ENCODE measurements around the gene CEACAM8. TPM values are rescaled to one million over a fixed set of nuclear protein-coding genes. Genes with fewer than 3 reads are reported as not detected.

Gene CEACAM8
- total RNA-seq, 2 experiments from 2014 or later, result not detected

- H3K79me2 ChIP-seq (ENCODE audit: insufficient read depth, low read depth, low read length), result no peaks in the 10 kb centered on the region
- H3K4me3 ChIP-seq (ENCODE audit: low read depth, low read length, poor library complexity, severe bottlenecking), result no peak overlapping the region
- intact Hi-C loops (cut with micrococcal nuclease; ENCODE audit: unreplicated experiment), result no loop called here
- ChIA-PET CTCF (ENCODE audit: unreplicated experiment) (no interaction called here), POLR2A (no interaction called here)
- TF ChIP-seq, protein P1, sequence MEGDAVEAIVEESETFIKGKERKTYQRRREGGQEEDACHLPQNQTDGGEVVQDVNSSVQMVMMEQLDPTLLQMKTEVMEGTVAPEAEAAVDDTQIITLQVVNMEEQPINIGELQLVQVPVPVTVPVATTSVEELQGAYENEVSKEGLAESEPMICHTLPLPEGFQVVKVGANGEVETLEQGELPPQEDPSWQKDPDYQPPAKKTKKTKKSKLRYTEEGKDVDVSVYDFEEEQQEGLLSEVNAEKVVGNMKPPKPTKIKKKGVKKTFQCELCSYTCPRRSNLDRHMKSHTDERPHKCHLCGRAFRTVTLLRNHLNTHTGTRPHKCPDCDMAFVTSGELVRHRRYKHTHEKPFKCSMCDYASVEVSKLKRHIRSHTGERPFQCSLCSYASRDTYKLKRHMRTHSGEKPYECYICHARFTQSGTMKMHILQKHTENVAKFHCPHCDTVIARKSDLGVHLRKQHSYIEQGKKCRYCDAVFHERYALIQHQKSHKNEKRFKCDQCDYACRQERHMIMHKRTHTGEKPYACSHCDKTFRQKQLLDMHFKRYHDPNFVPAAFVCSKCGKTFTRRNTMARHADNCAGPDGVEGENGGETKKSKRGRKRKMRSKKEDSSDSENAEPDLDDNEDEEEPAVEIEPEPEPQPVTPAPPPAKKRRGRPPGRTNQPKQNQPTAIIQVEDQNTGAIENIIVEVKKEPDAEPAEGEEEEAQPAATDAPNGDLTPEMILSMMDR (conservative IDR thresholded peaks at IDR 0.05; ENCODE audit: low read length), result no peak
- TF ChIP-seq EZH2phosphoT487 (IDR thresholded peaks at IDR 0.05; ENCODE audit: borderline replicate concordance, low read depth, low read length), result no peak
- no peaks in the 10 kb centered on the region for H3K4me1 ChIP-seq (ENCODE audit: insufficient read depth, low read length, poor library complexity, severe bottlenecking)
- no peaks in the 10 kb centered on the region for H3K9me3 ChIP-seq (ENCODE audit: low read length)
- no peak for DNase-seq (ENCODE audit: low spot score)
- H4K20me1 ChIP-seq (ENCODE audit: insufficient read depth, low read length), result no peaks in the 10 kb centered on the region
- H3K27ac ChIP-seq (ENCODE audit: low read depth, low read length, poor library complexity, severe bottlenecking), result no peak overlapping the region
- no peak overlapping the region for H2AFZ ChIP-seq (ENCODE audit: low read length)
- H3K9me2 ChIP-seq (ENCODE audit: insufficient read depth, low read length), result no peaks in the 10 kb centered on the region
- H3K36me3 ChIP-seq (ENCODE audit: insufficient read depth, low read length), result no peaks in the 10 kb centered on the region
- no peak overlapping the region for H3K4me2 ChIP-seq (ENCODE audit: low read length)
- BruUV-seq (replicated peaks), result no TSS peak
These were observed 23.6 kb downstream of the CEACAM8 start for GRCh38 chr19:42571116-42571515.

DNA sequence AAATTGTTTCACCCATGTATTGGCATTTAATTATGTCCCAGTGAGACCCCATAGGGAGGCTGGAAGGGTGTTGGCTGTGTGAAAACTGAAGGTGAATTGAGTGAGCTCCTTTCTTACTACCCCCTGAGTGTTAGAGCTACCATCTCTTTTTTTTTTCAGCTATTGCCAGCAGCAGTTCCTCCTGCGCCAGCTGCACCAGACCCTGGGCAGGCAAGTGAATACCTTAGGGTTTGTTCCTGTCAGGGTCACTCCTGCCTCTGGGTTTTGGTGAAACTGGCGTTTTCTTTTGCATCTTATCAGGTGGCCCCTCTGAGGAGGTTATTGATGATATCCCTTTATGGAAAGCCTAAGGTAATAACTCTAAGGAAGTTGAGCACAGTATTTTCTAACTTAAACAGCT lies 25.5 kb downstream of the CEACAM8 start:
- BruUV-seq (replicated peaks), result no TSS peak
- Histone ChIP-seq H3K79me2 (ENCODE audit: insufficient read depth, low read depth, low read length) (no peaks in the 10 kb centered on the region), H3K4me3 (ENCODE audit: low read depth, low read length, poor library complexity, severe bottlenecking) (no peak overlapping the region), H3K4me2 (ENCODE audit: low read length) (no peak overlapping the region), H2AFZ (ENCODE audit: low read length) (no peak overlapping the region), H3K36me3 (ENCODE audit: insufficient read depth, low read length) (no peaks in the 10 kb centered on the region), H3K9me3 (ENCODE audit: low read length) (no peaks in the 10 kb centered on the region), H3K27ac (ENCODE audit: low read depth, low read length, poor library complexity, severe bottlenecking) (no peak overlapping the region), H4K20me1 (ENCODE audit: insufficient read depth, low read length) (no peaks in the 10 kb centered on the region), H3K9me2 (ENCODE audit: insufficient read depth, low read length) (no peaks in the 10 kb centered on the region), H3K4me1 (ENCODE audit: insufficient read depth, low read length, poor library complexity, severe bottlenecking) (no peaks in the 10 kb centered on the region)
- ChIA-PET POLR2A (interaction anchor here (0.7 kb wide), 1 partner anchor 23 kb away, joined by 3 read pairs; no protein-coding TSS in a partner anchor), CTCF (ENCODE audit: unreplicated experiment) (no interaction called here)
- TF ChIP-seq, protein P1 (conservative IDR thresholded peaks at IDR 0.05; ENCODE audit: low read length), result no peak
- no peak for TF ChIP-seq EZH2phosphoT487 (IDR thresholded peaks at IDR 0.05; ENCODE audit: borderline replicate concordance, low read depth, low read length)
- intact Hi-C loops (cut with micrococcal nuclease; ENCODE audit: unreplicated experiment), result no loop called here
- no peak for DNase-seq (ENCODE audit: low spot score)

DNA sequence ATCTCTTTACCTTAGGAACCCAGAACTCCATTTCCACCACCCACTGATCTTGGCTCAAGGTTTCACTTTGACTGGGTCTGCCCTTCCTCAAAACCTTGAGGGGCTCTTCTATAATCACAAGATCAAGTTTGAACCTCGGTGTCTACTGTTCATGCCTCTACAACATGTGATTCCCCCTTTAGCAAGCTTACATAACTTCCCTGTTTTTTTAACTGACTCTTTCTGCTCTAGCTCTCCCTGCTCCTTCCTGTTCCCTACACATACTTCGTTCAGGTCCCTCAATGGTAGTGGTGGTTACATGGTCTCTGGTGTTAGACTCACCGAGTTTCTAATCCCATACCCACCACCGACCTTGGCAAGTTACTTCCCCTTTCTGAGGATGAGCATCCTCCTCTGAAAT lies 26.7 kb downstream of the CEACAM8 start:
- no TSS peak for BruUV-seq (replicated peaks)
- H4K20me1 ChIP-seq (ENCODE audit: insufficient read depth, low read length), result no peaks in the 10 kb centered on the region
- POLR2A ChIA-PET, result interaction anchor here (0.6 kb wide), 1 partner anchor 733 kb away, joined by 3 read pairs; no protein-coding TSS in a partner anchor
- TF ChIP-seq, protein P1 (conservative IDR thresholded peaks at IDR 0.05; ENCODE audit: low read length), result no peak
- TF ChIP-seq EZH2phosphoT487 (IDR thresholded peaks at IDR 0.05; ENCODE audit: borderline replicate concordance, low read depth, low read length), result no peak
- no peak overlapping the region for H2AFZ ChIP-seq (ENCODE audit: low read length)
- H3K4me3 ChIP-seq (ENCODE audit: low read depth, low read length, poor library complexity, severe bottlenecking), result no peak overlapping the region
- no peaks in the 10 kb centered on the region for H3K9me3 ChIP-seq (ENCODE audit: low read length)
- H3K9me2 ChIP-seq (ENCODE audit: insufficient read depth, low read length), result no peaks in the 10 kb centered on the region
- H3K79me2 ChIP-seq (ENCODE audit: insufficient read depth, low read depth, low read length), result no peaks in the 10 kb centered on the region
- DNase-seq (ENCODE audit: low spot score), result no peak
- no peak overlapping the region for H3K27ac ChIP-seq (ENCODE audit: low read depth, low read length, poor library complexity, severe bottlenecking)
- H3K4me1 ChIP-seq (ENCODE audit: insufficient read depth, low read length, poor library complexity, severe bottlenecking), result no peaks in the 10 kb centered on the region
- CTCF ChIA-PET (ENCODE audit: unreplicated experiment), result no interaction called here
- intact Hi-C loops (cut with micrococcal nuclease; ENCODE audit: unreplicated experiment), result no loop called here
- H3K36me3 ChIP-seq (ENCODE audit: insufficient read depth, low read length), result no peaks in the 10 kb centered on the region
- H3K4me2 ChIP-seq (ENCODE audit: low read length), result no peak overlapping the region
